HG03520 (cell line): ENCODE data around the gene BATF.

ENCODE experiments used
- ATAC-seq: cut with Tn5 transposase; IDR thresholded peaks from one replicate; pipeline ENCODE4 v1.9.1; 2021; ENCODE audit warnings: mild to moderate bottlenecking, moderate library complexity; ENCODE audit not compliant: unreplicated experiment

Gene BATF

GRCh38 chr14:75559451-75560222 is 37.4 kb downstream of the BATF start:
- ATAC-seq, result no peak

GRCh38 chr14:75561013-75561432 is 38.8 kb downstream of the BATF start:
- ATAC-seq, result no peak

- ATAC-seq, result no peak
Measured at GRCh38 chr14:75562089-75562488, 39.8 kb downstream of the BATF start.

GRCh38 chr14:75562489-75562888 is 40.2 kb downstream of the BATF start:
- ATAC-seq, result no peak

- ATAC-seq, result no peak
Measured at GRCh38 chr14:75563931-75564330, 41.7 kb downstream of the BATF start.

GRCh38 chr14:75565056-75565455 is 42.8 kb downstream of the BATF start:
- ATAC-seq, result no peak

GRCh38 chr14:75566321-75566720 is 44.1 kb downstream of the BATF start:
- ATAC-seq, result no peak

- no peak for ATAC-seq
Measured at GRCh38 chr14:75566752-75567151, 44.5 kb downstream of the BATF start.

- no peak for ATAC-seq
Measured at GRCh38 chr14:75568140-75568539, 45.9 kb downstream of the BATF start.

- no peak for ATAC-seq
Measured at GRCh38 chr14:75568791-75569190, 46.5 kb downstream of the BATF start.

- ATAC-seq, result no peak
Measured at GRCh38 chr14:75570797-75571196, 48.5 kb downstream of the BATF start.

GRCh38 chr14:75572104-75572503 is 49.8 kb downstream of the BATF start:
- no peak for ATAC-seq

GRCh38 chr14:75577090-75577489 is 54.8 kb downstream of the BATF start:
- ATAC-seq, result no peak

GRCh38 chr14:75577729-75578101 is 55.4 kb downstream of the BATF start:
- ATAC-seq, result no peak

- no peak for ATAC-seq
Measured at GRCh38 chr14:75578102-75578785, 56.0 kb downstream of the BATF start, which contains the start of gene FLVCR2. Gene FLVCR2, plus strand, starts transcription at chr14:75578620. Its CDS starts 353 bp downstream, at chr14:75578973.

- no peak for ATAC-seq
Measured at GRCh38 chr14:75578786-75579337, 56.6 kb downstream of the BATF start.

- ATAC-seq, result no peak
Measured at GRCh38 chr14:75579338-75579864, 57.1 kb downstream of the BATF start.

GRCh38 chr14:75579882-75580281 is 57.6 kb downstream of the BATF start:
- no peak for ATAC-seq

GRCh38 chr14:75587388-75587787 is 65.1 kb downstream of the BATF start:
- ATAC-seq, result no peak

GRCh38 chr14:75589931-75590330 is 67.7 kb downstream of the BATF start:
- no peak for ATAC-seq

- ATAC-seq, result no peak
Measured at GRCh38 chr14:75591331-75591946, 69.2 kb downstream of the BATF start.
